ENCODE results near the gene CD27. TPM values are rescaled to one million over a fixed set of nuclear protein-coding genes. Genes with fewer than 3 reads are reported as not detected.

The CD27 gene
- total and polyA plus RNA-seq, 2 of the 13 experiments (the other 11 are each of a cell fraction or from before 2014, with no cell fraction given): 0.12 TPM; not detected in 1

GRCh38 chr12:6493497-6494257 lies 48.9 kb downstream of the CD27 start, which contains the start of gene NCAPD2 (continued):
- TF ChIP-seq ZMYM4 (CRISPR knock-in tag; IDR thresholded peaks at IDR 0.05): peak; percentile 16; the same call in 1 of the 2 replicates
- 0 out of 2 replicates have a peak, but pooled peaks have one; percentile 40 for TF ChIP-seq ZNF124 (CRISPR knock-in tag; IDR thresholded peaks at IDR 0.05)
- no peak for TF ChIP-seq BORCS8-MEF2B (CRISPR knock-in tag; IDR thresholded peaks at IDR 0.05)
- TF ChIP-seq KDM5B (CRISPR knock-in tag; IDR thresholded peaks at IDR 0.05; ENCODE audit: borderline replicate concordance): 0 out of 2 replicates have a peak, but pooled peaks have one; percentile 8
- peak; percentile 75 for TF ChIP-seq SMAD9 (CRISPR knock-in tag; IDR thresholded peaks at IDR 0.05)
- TF ChIP-seq ZNF598 (CRISPR knock-in tag; IDR thresholded peaks at IDR 0.05; ENCODE audit: borderline replicate concordance): 0 out of 2 replicates have a peak, but pooled peaks have one; percentile 44
- TF ChIP-seq ELF1 (CRISPR knock-in tag; IDR thresholded peaks at IDR 0.05): 0 out of 2 replicates have a peak, but pooled peaks have one; percentile 1
- peak; percentile 38; the same call in 1 of the 2 replicates for TF ChIP-seq KDM2A (CRISPR knock-in tag; IDR thresholded peaks at IDR 0.05; ENCODE audit: borderline replicate concordance, low read depth)
- TF ChIP-seq GMEB1 (CRISPR knock-in tag; IDR thresholded peaks at IDR 0.05; ENCODE audit: borderline replicate concordance): peak; percentile 59; the same call in 1 of the 2 replicates
- no peak for TF ChIP-seq ZNF674 (CRISPR knock-in tag; IDR thresholded peaks at IDR 0.05; ENCODE audit: low read depth)
- TF ChIP-seq ZFP37 (CRISPR knock-in tag; IDR thresholded peaks at IDR 0.05; ENCODE audit: borderline replicate concordance): 0 out of 2 replicates have a peak, but pooled peaks have one; percentile 5
- 0 out of 2 replicates have a peak, but pooled peaks have one; percentile 31 for TF ChIP-seq MEIS2 (CRISPR knock-in tag; IDR thresholded peaks at IDR 0.05)
- peak; percentile 43; the same call in 1 of the 2 replicates for TF ChIP-seq NCOR1 (IDR thresholded peaks at IDR 0.05; ENCODE audit: borderline replicate concordance, low read length)
- TF ChIP-seq ZSCAN12 (CRISPR knock-in tag; IDR thresholded peaks at IDR 0.05): no peak
- TF ChIP-seq ARHGAP35 (CRISPR knock-in tag; IDR thresholded peaks at IDR 0.05; ENCODE audit: borderline replicate concordance): 0 out of 2 replicates have a peak, but pooled peaks have one; percentile 30
- TF ChIP-seq HINFP (CRISPR knock-in tag; IDR thresholded peaks at IDR 0.05; ENCODE audit: low read depth): 0 out of 2 replicates have a peak, but pooled peaks have one; percentile 17
- peak; percentile 24; the same call in 1 of the 2 replicates for TF ChIP-seq HDAC2 (CRISPR knock-in tag; IDR thresholded peaks at IDR 0.05)
- no peak for TF ChIP-seq ZNF253 (CRISPR knock-in tag; IDR thresholded peaks at IDR 0.05; ENCODE audit: borderline replicate concordance)
- no peak for TF ChIP-seq ZNF775 (CRISPR knock-in tag; IDR thresholded peaks at IDR 0.05; ENCODE audit: borderline replicate concordance)
- TF ChIP-seq KAT2B (IDR thresholded peaks at IDR 0.05; ENCODE audit: borderline replicate concordance, low read depth, low read length): no peak
- peak; percentile 35; the same call in 1 of the 2 replicates for TF ChIP-seq TRAFD1 (CRISPR knock-in tag; IDR thresholded peaks at IDR 0.05; ENCODE audit: borderline replicate concordance)
- TF ChIP-seq ZNF513 (CRISPR knock-in tag; conservative IDR thresholded peaks at IDR 0.05): no peak
